ENCODE data around the gene DBI.
"Not testable (repeated sequence)": the region's sequence is repeated elsewhere in the genome, so short reads cannot be mapped to it uniquely, and the experiment has no call there.

DBI gene

GRCh38 chr2:119402106-119402505, 35.3 kb downstream of the DBI start:
- no peak for DNase-seq (ENCODE audit: low read depth in 2 of 2)

GRCh38 chr2:119402645-119403560, 36.1 kb downstream of the DBI start:
- no peak for DNase-seq (ENCODE audit: low read depth in 2 of 2)

- DNase-seq (ENCODE audit: low read depth in 2 of 2) = not testable (repeated sequence)
Measured at GRCh38 chr2:119403618-119404017, 36.8 kb downstream of the DBI start.

GRCh38 chr2:119405151-119405550, 38.4 kb downstream of the DBI start:
- no peak for DNase-seq (ENCODE audit: low read depth in 2 of 2)

- DNase-seq (ENCODE audit: low read depth in 2 of 2) = no peak
Measured at GRCh38 chr2:119407430-119408220, 40.8 kb downstream of the DBI start.

- no peak for DNase-seq (ENCODE audit: low read depth in 2 of 2)
Measured at GRCh38 chr2:119408221-119408619, 41.4 kb downstream of the DBI start.

- DNase-seq (ENCODE audit: low read depth in 2 of 2) = no peak
Measured at GRCh38 chr2:119409506-119409905, 42.7 kb downstream of the DBI start.

GRCh38 chr2:119414894-119415293, 48.1 kb downstream of the DBI start:
- no peak for DNase-seq (ENCODE audit: low read depth in 2 of 2)

GRCh38 chr2:119415630-119416029, 48.9 kb downstream of the DBI start:
- no peak for DNase-seq (ENCODE audit: low read depth in 2 of 2)

- DNase-seq (ENCODE audit: low read depth in 2 of 2) = no peak
Measured at GRCh38 chr2:119416299-119416923, 49.6 kb downstream of the DBI start.

GRCh38 chr2:119417908-119418307, 51.1 kb downstream of the DBI start:
- DNase-seq (ENCODE audit: low read depth in 2 of 2) = no peak

GRCh38 chr2:119419065-119419464, 52.3 kb downstream of the DBI start:
- no peak for DNase-seq (ENCODE audit: low read depth in 2 of 2)

- no peak for DNase-seq (ENCODE audit: low read depth in 2 of 2)
Measured at GRCh38 chr2:119419803-119420508, 53.2 kb downstream of the DBI start.

GRCh38 chr2:119421304-119421703, 54.5 kb downstream of the DBI start:
- DNase-seq (ENCODE audit: low read depth in 2 of 2) = no peak

GRCh38 chr2:119421741-119422140, 55.0 kb downstream of the DBI start:
- no peak for DNase-seq (ENCODE audit: low read depth in 2 of 2)

All from fibroblast of skin of left biceps (primary cell).